Activated CD8-positive, alpha-beta memory T cell treated with anti-CD3 and anti-CD28 coated beads for 1 hour (primary cell): ENCODE measurements around the gene CENPO.
"Not testable (repeated sequence)": the region's sequence is repeated elsewhere in the genome, so short reads cannot be mapped to it uniquely, and the experiment has no call there.

Source experiments
- DNase-seq, 2 donors: peaks; one replicate each; pipeline ENCODE4 v3.0.0-alpha.2; 2020; ENCODE audit warnings: low read depth in 1 of 2; ENCODE audit errors: extremely low read depth in 1 of 2

CENPO gene

GRCh38 chr2:24787532-24787931 is 5.7 kb upstream of the CENPO start:
- DNase-seq: no peak

- DNase-seq: no peak
These were observed 4.4 kb upstream of the CENPO start for GRCh38 chr2:24788816-24789215.

GRCh38 chr2:24791452-24791851 is 1.8 kb upstream of the CENPO start:
- no peak for DNase-seq

- no peak for DNase-seq
These were observed 717 bp upstream of the CENPO start for GRCh38 chr2:24792542-24792873.

GRCh38 chr2:24793761-24794435 is 673 bp downstream of the CENPO start:
- no peak for DNase-seq

GRCh38 chr2:24797644-24798043 is 4.4 kb downstream of the CENPO start:
- no peak for DNase-seq

GRCh38 chr2:24800487-24800886 is 7.3 kb downstream of the CENPO start:
- not testable (repeated sequence) for DNase-seq

GRCh38 chr2:24805811-24806660 is 12.8 kb downstream of the CENPO start:
- DNase-seq: not testable (repeated sequence)

- DNase-seq: no peak
These were observed 13.4 kb downstream of the CENPO start for GRCh38 chr2:24806661-24807036.

- DNase-seq: no peak
These were observed 16.2 kb downstream of the CENPO start for GRCh38 chr2:24809316-24810007.

- no peak for DNase-seq
These were observed 20.5 kb downstream of the CENPO start for GRCh38 chr2:24813691-24814137.

- DNase-seq: no peak
These were observed 21.3 kb downstream of the CENPO start for GRCh38 chr2:24814516-24814915.

GRCh38 chr2:24815171-24815570 is 21.9 kb downstream of the CENPO start:
- DNase-seq: no peak

- DNase-seq: no peak
These were observed 23.2 kb downstream of the CENPO start for GRCh38 chr2:24816404-24816803.

- no peak for DNase-seq
These were observed 23.7 kb downstream of the CENPO start for GRCh38 chr2:24816884-24817283.

GRCh38 chr2:24818721-24819167 is 25.5 kb downstream of the CENPO start:
- DNase-seq: no peak

GRCh38 chr2:24819442-24820174 is 26.4 kb downstream of the CENPO start:
- DNase-seq: no peak

- DNase-seq: no peak
These were observed 26.9 kb downstream of the CENPO start for GRCh38 chr2:24820175-24820513.

GRCh38 chr2:24820598-24821432 is 27.6 kb downstream of the CENPO start:
- no peak for DNase-seq

- DNase-seq: no peak
These were observed 28.2 kb downstream of the CENPO start for GRCh38 chr2:24821433-24821891.
